ENCODE results near the gene PLCB2.

The PLCB2 gene

DNA sequence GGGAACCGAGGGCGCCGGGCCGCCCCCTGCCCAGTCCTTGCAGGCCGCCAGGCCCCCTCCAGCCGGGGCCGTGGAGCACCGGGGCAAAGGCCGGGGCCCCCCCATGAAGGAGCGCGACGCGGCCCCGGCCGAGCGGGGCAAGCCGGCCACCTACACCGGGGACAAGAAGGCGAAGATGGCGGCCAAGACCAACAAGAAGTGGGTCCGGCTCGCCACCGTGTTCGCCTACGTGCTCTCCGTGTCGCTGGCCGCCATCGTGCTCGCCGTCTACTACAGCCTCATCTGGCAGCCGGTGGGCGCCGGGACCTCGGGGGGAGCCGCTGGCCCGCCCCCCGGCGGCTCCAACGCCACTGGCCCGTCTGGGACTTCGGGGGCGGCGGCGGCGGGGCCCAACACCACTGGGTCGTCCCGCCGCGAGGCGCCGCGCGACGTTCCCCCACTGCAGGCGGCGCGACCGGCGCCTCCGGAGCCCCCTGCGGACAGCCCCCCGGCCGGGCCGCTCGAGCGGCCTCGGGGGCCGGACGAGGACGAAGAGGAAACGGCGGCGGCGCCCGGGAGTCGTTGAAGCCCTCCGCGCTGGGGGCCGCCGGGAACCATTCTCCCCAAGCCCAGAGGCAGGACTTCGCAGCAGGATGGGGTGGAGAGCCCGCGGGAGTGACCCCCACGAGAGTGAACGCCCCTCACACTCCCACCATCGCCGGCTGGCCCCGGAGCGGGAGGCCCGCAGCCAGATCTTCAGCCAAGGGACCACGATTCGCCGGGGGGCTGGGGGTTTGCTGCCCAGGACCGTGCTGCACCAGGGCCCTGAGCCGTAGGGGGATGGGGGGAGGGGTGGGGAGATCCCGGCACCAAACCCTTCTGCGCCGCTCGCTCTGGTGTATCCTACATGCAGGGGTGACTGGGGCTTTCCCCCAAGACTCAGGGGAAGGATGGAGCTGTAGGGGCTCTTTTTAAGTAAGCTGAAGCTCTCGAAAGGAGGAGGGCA, 16.5 kb upstream of the PLCB2 start:
- peak in 1 of 5 experiments; percentile 35 for DNase-seq

DNA sequence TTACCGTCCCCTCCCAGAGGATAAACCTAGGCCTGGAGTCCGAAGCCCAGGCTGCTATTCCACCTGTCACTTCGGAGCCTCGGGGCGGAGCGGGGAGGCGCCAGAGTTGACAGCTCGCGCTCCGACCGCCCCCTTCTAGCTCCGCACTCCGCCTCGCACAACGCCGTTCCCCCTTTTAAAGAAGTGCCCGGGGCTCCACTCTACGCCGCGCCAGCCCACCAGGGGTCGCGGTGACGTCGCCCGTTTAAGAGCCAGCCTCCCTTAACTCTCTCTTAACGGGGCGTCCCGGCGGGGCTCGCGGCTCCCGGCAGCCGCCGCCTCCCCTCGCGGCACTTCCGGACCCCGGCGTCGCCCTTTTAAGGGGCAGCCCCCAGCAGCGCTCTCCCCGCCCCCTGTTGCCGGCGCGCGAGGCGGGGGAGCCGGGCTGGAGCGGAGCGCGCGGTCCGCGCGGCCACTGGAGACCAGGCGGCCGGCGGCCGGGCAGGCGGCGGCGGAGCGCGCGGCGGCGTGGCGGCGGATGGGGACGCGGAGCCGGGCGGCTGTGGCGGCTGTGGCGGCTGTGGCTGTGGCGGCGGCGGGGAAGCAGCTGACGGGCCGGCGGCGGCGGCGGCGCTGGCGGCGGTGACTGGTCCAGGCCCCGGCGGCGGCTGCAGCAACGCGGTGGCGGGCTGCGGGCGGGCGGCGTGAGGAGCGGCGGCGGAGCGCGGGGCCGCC, 15.7 kb upstream of the PLCB2 start, which contains the start of gene INAFM2:
Gene INAFM2, plus strand, starts transcription at position 454 of the 714 bp plus-strand sequence. CDS start 364 bp downstream, outside the sequence.
- peak; percentile 80 to 94 (median 85) for DNase-seq

DNA sequence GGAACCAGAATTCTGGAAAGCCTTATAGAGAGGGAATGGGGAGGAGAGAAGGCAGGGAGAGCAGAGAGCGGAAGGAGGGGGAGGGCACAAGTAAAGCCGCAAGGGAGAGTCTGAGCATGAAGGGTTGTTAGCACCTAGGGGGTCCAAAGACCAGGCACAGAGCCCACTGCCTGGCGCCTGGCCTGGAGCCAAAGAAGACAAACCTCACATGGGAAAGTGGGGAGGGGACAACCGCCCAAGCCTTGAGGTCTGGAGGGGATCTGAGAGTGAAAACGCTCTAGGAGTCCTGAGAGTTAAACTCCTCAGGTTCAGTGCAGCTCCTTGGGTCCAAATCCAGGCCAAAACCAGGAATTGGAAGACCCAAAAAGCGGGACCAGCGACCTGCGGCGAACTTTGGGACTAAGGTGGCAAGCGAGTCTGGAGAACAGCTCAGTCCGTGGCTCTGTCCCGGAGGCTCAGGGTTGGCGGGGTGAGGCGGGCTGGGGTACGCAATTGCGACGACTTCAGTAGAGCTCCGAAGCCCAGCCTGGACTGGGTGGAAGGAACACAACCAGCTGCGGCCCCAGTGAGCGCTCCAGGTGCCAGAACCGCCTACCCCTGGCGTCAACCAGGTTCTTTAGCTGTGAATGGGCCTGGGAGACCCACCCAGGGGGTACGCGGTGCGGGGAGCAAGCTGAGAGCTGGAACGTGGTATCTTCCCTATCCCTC, 14.9 kb upstream of the PLCB2 start:
- DNase-seq: no peak

DNA sequence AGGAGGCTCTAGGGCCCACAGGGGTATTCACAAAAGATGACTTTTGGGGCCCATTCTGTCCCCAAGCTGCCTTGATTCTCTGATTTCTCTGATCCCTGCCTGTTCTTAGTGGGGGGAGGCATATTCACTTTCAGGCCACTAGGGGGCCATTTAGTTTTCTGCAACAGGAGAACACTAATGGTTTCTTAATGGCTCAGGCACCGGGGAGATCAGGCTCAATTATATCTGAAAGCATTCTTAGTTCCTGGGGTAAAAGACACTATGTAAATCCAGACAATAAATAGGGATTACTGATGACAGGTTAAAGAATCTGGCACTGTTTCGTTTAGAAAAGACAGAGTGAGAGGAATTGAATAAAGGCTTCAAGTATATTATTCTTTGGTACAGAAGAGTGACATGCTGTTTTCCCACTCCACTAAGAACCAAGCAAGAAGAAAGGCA, 13.2 kb upstream of the PLCB2 start:
- DNase-seq: peak in 4 of 5 experiments; percentile 26 to 76 (median 46)

DNA sequence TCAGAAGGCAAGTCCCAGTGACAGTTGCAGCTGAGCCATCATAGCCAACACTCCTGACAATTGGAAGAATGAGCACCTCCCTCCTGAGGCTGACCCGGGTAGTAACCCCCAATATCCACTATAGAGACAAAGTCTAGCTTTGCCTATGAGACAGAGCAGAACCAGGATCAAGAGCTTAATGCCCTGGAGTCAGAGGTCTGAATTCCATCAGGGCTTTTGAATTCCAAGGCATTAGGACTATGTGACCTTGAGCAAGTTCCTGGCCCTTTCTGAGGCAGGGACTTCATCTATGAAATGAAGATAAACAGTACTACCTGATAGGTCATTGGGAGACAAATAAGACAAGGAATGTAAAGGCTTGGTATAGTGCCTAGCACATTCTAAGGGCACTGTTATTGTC, 12.7 kb upstream of the PLCB2 start:
- no peak for DNase-seq

DNA sequence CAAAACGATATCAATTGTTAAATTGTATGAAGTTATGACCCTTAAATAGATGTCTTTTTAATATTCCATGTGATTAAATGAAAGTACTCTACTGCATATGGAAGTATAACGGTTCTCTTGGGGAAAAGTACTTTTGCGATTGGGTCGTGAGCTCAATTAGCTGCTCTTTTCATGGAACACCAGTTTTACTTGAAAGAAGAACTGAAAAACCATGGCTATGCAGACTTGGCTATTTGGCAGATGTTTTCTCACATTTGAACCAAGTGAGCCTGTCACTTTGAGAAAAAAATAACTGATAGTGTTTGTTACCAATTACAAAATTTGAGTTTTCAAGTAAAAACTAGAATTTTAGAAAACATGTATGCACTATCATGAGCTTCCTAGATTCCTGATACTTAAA, 9.8 kb upstream of the PLCB2 start:
- DNase-seq: no peak

DNA sequence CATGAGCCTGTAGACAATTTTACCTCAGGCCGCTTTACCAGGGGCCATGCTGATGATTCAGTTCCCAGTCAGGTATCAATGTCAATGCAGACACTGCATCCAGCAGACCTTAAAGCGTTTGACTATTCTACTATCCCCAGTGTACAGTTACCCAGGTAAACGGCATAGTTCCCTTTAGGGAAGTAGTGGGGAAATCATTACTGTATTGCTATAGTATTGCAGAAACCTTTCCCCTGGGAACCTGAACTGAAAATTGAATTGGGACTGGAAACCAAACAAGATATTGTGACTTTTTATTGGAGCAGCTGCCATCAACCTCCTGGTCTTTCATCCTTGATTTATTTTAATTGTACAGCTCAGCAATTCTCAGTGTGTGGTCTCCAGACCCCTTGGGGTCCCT, 9.2 kb upstream of the PLCB2 start:
- DNase-seq: no peak

DNA sequence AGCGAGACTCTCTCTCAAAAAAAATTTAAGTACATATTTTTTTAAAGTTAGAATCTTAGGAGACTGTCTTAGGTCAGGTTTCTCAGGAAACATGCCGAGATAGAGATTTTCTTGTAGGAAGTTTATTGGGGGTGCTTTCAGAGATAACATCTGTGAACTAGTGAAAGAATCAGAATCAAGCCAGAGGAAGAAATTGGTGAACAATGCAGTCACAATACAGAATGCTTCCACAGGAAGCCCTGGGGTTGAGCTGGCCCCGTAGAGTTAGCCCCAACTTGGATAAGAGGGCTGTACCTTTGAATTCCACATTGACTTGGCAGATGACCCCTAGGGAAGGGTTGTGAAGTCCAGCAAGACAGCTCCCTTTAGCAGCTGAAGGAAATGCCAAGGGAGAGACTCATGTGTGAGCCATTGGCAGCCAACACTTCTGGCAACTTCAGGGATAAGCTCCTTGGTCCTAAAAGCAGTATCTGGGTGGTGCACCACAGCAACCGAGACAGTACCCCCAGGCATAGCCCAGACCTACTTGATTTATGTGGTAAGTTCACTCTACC, 7.1 kb upstream of the PLCB2 start:
- no peak for DNase-seq

DNA sequence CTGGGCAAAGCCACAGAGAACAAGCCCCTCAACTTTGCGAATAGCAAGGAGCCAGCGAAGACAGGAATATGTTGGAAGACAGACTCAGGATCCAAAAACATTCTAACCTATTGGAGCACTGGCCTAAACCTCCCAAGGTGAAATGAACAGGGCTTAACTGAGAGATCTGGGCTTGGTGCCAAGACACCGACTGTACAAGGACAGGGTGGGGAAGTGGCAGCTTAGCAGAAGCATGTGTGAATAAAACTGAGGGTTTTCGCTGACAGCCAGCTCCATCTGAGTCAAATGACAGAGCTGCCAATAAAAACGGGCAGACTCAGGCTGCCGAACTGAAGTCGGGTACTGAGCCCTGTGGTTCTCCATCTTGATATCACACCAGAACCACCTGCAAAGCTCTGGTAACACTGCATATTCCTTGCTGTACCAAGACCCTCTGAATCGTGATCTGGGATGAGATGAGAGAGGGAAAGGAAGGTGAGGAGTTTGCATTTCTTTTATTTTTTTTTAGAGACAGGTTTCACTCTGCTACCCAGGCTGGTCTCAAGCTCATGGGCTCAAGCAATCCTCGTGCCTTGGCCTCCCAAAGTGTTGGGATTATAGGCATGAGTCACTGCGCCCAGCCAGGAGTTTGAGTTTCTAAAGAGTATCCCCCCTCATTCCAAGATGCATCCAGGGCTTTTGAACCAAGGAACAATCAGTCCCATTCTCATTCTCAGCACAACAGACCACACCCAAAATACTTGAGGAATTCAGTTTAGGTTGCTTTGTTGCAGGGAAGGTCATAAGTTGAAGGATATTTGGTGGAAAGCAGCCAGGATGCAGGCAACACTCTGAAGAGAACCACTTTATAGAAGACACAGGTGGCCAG, 6.0 kb upstream of the PLCB2 start:
- peak in 2 of 5 experiments; percentile 59 to 60 for DNase-seq

DNA sequence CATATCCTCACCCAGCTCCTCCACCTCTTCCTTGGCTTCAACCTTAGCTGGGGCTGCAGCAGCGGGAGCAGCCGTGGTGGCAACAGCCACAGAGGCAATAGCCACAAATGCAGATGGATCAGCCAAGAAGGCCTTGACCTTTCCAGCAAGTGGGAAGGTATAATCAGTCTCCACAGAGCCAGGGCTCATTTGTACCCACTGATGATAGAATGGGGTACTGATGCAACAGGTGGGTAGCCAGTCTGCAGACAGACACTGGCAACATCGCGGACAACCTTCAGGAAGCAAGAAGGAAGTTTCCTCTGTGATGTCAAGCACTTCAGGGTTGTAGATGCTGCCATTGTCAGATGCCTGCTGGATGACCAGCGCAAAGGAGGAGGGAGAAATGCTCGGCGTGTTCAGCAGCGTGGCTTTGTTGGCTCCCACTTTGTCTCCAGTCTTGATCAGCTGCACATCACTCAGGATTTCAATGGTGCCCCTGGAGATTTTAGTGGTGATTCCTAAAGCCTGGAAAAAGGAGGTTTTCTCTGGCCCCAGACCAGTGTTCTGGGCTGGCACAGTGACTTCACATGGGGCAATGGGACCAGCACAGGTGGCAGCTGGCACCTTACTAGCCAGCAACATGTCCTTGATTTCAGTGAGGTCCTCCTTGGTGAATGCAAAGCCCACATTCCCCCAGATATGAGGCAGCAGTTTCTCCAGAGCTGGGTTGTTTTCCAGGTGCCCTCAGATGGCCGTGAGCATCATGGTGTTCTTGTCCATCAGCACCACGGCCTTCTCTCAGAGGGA, 4.8 kb upstream of the PLCB2 start:
- DNase-seq: no peak

DNA sequence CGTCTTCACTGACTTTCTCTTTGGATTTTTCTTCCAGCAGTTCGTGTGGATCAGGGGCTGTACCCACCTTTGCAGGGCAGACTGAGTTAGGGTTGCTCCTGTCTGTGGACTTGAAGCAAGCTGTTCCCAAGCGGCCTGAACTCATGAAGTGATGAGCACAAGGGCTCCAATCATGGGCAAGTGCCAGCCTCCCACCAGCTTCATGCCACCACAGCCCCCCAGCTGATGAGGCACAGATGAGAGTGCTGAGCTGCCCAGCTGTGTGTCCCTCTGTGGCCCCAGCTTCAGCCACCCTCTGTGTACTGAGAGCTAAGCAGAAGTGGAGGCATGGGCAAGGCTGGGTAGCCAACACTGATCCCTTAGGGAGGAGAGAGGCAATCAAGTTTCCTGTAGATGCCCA, 3.3 kb upstream of the PLCB2 start:
- no peak for DNase-seq

DNA sequence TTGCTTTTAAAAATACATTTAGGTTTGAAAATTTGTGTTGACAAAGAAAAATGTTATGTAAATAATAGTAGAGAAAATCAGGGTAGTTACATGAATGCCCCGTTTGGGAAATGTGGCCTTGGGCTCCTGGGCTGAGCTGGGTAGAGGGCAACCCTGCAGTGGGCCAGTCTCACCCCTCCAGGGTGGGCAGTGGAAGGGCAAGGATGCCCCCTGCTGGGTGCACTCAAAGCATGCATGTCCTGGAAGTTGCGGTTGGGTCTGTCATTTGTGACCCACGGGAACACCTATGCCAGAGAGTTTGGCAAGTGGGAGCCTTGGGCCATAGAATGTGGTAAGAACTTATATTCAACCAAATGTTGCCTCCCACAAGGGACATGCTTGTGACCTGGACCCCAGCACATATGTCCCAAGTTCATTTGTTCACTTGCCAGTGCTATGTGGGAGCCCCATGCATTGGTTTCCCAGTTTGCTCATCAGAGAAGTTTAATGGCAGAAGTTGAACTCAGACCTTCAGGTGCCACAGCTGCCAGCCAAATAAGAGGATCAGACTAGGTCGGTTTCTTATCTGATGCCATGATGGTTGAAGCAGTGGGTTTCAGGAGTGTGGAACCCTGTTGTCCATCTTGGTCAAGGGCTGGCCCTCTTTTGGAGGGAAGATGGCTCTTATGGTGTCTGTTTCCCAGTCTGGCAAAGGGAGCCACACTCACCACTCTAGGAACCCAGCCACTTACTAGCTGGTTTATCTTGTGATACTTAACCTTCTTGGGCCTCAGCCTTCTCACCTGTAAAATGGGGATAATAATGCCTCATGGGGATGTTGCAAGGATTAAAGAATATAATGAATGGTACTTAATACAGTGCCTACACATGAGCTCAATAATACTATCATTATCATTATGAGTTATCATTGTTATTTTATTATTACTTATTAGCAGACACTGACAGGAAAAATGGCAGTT, 2.5 kb upstream of the PLCB2 start:
- peak in 4 of 5 experiments; percentile 28 to 71 (median 38) for DNase-seq

DNA sequence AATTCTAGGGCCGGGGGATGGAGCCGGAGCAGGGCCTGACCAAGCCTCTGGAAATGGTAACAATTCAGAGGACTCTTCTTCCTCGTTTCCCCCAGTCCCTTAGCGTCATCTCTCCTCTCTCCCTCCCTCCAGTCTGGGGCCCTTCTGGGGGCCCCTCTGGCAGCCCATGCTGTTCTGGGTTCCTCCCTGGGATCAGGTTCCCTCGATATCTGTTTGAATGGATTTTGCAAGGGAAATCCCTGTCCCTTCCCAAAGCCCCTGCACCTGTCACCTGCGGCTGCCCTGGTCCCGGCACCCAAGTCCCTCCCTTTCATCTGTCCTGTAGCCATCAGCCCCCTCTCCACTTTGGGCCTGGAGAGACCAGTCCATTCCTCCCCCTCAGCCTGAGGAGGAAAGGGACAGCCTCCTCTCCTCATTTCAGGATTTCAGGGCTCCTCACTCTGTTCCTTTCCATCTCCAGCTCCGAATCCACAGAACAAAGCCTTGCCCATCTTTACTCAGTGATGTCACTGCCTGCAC, 1.7 kb upstream of the PLCB2 start:
- no peak for DNase-seq

DNA sequence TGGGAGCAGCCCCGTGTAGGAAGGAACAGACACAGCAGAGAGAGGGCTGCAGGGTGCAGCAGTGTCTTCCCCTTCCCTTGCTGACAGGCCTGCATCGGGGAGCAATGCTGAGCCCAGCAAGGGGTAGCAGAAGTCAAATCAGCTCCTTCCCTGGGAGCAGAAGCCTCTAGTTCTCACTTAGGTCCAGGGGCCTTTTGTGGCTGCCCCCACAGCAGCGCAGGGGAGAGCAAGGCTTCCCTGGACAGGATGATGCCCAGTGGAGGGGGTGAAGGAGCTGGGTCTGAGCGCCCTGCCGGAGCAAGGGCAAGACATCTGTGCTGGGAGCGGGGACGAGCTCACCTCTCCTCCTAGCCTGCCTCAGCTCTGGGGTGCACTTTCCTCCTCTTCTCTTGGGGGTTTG, 827 bp downstream of the PLCB2 start:
- peak in 1 of 5 experiments; percentile 31 for DNase-seq

DNA sequence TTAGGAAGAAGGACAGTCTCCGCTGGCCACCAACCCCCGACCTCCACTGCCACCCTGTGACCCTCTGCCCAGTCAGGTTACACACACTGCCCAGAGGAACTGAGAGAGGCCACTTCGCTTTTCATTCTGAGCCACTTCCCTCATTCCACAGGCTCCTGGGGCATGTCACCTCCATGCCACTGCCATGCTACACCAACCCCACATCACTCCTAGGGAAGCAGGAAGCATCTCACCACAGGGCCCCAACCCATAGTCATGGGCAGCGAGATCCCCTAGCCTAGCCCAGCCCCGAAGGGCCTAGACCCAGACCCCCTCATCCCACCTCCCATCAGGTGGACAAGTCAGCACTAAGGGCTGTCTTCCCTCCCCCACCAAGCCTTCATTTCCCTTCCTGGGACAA, 1.4 kb downstream of the PLCB2 start:
- no peak for DNase-seq

DNA sequence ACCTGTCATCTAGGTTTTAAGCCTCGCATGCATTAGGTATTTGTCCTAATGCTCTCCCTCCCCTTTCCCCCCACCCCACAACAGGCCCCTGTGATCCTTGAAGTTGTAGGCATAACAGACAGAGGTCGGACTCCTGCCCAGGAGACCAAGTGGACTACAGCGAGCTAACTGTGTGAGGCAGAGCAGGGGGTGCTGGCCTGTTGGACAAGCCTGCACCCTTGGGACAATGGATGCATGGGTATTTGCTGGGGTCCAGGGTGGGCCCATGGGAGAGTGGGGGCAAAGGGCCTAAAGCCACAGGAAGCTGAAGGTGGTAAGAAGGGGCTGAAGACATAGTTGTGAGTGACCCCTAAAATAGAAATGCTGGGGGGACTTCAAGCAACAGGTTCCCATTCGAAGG, 2.5 kb downstream of the PLCB2 start:
- no peak for DNase-seq

DNA sequence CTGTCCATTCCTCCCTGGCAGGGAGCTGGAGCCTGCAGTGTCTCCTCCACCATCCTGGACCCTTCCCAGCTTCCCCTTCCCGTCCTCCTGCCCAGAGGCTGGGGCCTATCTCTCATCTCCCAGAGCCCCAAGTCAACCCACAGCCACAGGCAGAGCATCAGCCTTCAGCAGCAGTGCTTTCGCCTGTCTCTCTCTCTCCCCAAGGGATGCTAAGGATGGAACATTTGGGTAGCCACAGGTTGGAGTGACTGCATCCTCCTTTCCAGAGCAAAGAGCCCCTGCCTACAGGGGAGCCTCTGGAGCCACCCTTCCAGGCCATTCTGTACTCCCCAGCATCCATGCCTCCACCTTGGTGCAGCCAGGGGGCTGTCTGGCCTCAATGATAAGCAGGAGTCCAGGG, 4.2 kb downstream of the PLCB2 start:
- no peak for DNase-seq

DNA sequence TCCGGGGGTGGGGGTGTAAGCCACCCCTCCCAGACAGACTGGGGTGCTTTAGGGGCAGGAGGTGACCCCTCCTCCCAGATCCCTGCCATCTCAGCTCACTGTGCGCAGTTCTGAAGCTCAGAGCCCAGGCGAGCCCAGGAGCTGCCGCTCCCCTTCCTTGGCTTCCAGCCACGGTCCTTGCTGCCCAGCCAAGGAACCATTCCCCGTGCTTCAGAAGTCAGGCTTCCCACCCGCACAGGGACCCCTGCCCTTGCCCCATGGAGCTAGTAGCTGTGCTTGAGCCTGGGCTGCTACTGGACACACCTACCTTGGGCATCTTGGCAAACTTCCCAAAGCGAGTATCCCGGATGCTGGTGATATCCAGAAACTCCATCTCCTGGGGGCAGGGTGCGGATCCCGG, 4.8 kb downstream of the PLCB2 start:
- no peak for DNase-seq

DNA sequence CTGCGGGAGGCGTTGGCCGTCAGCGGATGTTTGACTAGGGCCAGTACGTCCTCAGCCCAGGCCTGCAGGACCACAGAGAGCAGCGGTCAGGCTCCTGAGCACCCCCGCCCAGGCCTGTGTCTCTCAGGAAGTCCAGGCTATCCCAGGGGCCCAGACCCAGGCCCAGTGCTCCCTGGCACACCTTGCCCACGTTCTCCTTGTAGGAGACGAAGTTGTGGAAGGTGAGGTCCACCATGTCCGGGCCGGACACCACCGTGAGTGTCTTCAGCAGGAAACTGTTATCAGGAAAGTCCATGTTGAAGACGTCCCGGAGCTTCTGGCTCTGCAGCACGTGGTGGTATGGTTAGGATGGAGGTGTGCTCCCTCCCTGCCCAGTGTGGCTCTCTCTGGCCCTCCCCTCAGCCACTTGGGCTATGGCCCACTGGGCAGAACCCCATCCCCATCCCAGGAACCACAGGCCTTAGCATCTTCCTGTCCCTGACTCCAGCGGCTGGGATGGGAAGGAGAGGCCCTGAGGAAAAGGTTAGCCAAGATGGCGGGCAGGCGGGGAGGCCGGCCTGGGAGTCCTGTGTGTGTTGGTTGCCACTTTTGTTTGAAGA, 5.3 kb downstream of the PLCB2 start:
- DNase-seq: no peak
